Activated naive CD4-positive, alpha-beta T cell (primary cell): Measurements from ENCODE around the gene RFESD.
"Not testable (repeated sequence)": the region's sequence is repeated elsewhere in the genome, so short reads cannot be mapped to it uniquely, and the experiment has no call there.

Source experiments
- DNase-seq, 4 experiments: peaks; one replicate each; lab custom pipeline; 2025; lab: John Stamatoyannopoulos, UW

Gene RFESD

DNA sequence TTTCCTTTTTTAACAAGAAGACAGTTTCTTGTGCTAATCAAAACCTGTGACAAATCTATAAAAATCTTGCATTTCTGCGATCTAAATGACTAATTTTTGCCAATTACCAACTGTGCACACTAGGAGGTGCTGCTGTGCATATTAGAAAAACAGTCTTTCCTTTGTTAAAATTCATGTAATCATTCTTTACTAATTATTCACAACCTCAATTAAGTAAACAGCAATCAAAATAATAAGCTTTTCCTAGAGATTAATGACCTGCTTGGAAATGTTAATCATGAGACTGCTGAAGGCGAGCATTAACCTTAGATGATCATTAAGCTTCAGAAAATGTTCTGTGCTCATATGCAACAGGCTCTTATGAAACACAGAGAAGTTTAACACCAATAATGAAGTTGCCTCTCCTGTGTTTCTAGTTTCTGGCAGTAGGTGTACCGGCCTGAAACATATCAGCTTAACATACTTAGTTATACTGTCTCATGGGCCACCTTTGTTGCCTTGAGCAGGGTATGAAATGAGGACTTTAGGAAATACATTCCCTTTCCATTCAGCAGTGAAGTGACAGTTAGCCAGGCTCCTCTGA, 17.7 kb downstream of the RFESD start:
- peak in 1 of 4 experiments; percentile 1 for DNase-seq

DNA sequence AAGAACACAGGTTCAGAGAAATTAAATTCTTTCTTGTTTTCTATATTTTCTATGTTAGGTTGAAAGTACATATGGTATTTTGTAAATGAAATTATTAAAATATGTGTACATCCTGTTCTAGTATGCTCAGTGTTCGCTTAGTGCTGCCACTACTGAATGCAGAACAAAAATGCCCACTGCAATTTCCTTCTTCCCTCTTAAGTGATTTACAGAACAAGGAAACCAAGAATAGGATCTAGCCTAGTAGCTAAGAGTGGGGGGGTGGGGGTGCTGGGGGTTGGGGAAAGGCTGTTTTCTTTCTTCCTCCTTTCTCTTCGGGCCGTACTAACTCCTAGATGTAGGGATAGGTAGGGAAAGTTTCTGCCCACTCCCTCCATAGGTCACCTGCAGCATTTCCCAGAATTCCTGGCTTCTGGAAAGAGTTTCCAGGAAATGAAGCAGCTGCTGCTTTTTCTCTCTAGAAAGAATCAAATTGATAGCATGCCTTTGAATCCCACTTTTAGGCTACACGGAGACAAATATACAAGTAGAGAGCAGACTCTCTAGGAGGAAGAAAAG, 20.6 kb downstream of the RFESD start:
- DNase-seq, result no peak

DNA sequence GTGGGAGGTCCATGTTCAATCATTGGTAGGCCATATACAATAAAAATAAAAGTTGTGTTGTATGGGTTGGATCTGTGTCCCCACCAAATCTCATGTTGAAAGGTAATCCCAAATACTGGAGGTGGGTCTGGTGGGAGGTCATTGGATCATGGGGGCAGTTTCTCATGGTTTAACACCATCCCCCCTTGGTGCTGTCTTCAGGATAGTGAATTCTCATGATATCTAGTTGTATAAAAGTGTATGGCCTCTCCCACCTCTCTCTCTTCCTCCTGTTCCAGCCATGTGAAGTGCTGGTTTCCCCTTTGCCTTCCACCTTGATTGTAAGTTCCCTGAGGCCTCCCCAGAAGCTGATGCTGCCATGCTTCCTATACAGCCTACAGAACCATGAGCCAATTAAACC, 21.1 kb downstream of the RFESD start:
- no peak for DNase-seq

DNA sequence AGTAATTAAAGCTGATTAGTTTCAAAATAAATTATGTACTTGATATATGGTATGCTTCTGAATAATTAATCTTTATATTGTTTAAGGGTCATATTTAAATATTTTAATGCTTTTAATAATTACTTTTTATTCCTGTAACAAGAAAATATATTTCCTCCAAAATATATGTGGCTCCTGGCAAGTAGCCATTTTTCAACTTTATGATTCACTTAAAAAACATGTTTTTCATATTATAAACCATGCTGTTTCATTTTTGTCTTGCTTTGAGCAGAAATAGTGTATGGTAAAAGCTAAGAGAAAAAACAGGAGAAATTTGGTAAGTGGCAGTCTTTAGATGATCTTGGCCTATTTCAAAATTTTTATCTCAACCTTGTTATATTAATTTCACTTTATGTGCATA, 21.6 kb downstream of the RFESD start:
- no peak for DNase-seq

GRCh38 chr5:95668728-95669127, 22.2 kb downstream of the RFESD start:
- no peak for DNase-seq

- no peak for DNase-seq
Measured at GRCh38 chr5:95669540-95669939, 23.0 kb downstream of the RFESD start.

GRCh38 chr5:95669985-95670384, 23.4 kb downstream of the RFESD start:
- no peak for DNase-seq

- no peak for DNase-seq
Measured at GRCh38 chr5:95670568-95670967, 24.0 kb downstream of the RFESD start.

- no peak for DNase-seq
Measured at GRCh38 chr5:95671826-95672225, 25.2 kb downstream of the RFESD start.

GRCh38 chr5:95672641-95673040, 26.1 kb downstream of the RFESD start:
- no peak for DNase-seq

GRCh38 chr5:95673081-95673480, 26.5 kb downstream of the RFESD start:
- no peak for DNase-seq

- no peak for DNase-seq
Measured at GRCh38 chr5:95682891-95683290, 36.3 kb downstream of the RFESD start, which contains the start of gene SPATA9. Gene SPATA9, minus strand, starts transcription at chr5:95682991. Its CDS starts 137 bp downstream, at chr5:95682854.

GRCh38 chr5:95684361-95684760, 37.8 kb downstream of the RFESD start:
- no peak for DNase-seq

GRCh38 chr5:95686651-95687050, 40.1 kb downstream of the RFESD start:
- no peak for DNase-seq

DNA sequence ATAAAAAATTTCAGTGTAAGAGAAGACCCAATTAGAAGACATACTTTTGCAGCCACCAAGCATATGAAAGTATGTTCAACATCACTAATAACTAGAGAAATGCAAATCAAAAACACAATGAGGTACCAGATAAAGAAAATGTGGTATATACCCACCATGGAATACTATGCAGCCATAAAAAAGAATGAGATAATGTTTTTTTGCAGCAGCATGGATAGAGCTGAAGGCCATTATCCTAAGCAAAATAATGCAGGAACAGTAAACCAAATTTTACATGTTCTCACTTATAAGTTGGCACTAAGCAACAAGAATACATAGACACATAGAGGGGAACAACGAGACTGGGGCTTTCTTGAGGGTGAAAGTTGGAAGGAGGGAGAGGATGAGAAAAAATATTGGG, 43.1 kb downstream of the RFESD start:
- no peak for DNase-seq

DNA sequence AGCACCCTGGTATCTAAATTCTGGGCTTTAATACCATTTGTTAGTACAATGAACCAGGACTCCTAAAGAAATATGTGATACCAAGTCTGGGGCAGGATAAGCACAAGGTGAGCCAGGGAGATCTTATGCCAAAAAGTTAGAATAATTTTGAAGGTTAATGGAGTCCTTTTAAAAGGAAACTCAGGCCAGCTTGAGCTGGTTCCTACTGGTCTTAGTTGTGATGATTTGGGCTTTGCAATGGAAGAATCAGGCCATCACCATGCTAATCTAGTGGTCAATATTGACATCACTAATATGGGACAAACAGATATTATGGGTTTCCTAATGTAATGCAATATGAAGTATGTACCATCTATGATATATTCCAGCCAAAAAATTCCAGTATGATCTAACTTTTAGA, 43.8 kb downstream of the RFESD start:
- DNase-seq, result no peak

DNA sequence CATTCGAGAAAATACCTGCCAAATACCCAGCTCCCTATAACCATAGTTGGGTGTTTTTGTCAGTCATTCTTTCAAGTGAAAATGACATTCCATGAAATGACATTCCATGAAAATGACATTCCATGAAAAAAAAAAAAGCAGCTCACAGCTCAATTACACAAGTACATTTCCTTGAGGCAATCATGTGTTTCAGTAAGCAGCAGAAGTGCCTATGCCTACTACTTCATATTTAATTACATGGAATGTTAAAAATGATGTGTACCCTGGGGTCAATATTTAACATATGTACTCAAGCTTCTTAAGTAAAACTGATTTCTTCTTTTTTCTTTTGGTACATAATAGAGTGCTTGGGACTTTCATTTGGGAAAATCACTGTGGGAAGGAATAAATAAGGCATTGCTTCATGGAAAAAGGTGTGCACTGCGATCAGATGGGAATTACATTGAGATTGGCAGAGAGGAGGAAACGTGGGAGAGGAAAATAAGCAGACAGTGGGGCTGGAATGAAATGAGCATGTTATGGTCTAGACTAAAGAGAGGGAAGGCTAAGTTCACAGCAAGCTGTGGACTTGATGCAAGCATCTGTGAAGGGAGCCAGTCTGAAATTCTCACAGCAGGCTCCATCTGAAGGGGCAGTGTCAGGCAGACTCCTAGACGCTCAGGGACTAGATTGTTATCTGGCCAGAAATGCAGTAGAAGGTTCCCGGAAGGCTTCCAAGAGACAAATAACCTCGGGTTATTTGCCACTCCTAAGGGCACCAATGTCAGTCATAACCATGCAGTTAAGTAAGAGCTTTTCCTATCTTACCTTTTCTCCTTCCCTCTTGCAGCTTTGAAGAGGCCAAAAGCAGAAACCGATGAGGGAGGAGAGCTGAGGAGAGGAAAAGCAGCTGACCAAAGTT, 51.5 kb downstream of the RFESD start:
- no peak for DNase-seq

- DNase-seq, result no peak
Measured at GRCh38 chr5:95699337-95699736, 52.8 kb downstream of the RFESD start.

DNA sequence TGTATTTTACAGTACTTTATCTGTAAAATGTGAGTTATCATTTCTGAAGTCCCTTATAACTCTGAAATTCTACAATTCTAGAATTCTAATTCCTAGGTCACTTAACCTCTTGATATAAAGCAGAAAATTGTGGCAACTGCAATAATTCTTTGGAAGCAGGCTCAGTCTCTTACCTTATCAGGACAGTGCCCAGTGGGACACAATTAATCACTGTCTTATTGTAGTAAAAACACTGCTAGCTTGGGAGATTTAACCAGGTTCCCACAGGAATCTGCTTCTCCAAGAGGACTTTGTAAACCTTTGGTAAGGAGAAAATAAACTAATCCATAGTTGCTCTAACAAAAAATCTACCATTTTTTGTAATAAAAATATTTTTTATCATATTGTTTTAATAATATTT, 54.5 kb downstream of the RFESD start:
- DNase-seq, result no peak

- DNase-seq, result no peak
Measured at GRCh38 chr5:95704150-95704549, 57.6 kb downstream of the RFESD start.

GRCh38 chr5:95706196-95706595, 59.6 kb downstream of the RFESD start:
- DNase-seq, result not testable (repeated sequence)

DNA sequence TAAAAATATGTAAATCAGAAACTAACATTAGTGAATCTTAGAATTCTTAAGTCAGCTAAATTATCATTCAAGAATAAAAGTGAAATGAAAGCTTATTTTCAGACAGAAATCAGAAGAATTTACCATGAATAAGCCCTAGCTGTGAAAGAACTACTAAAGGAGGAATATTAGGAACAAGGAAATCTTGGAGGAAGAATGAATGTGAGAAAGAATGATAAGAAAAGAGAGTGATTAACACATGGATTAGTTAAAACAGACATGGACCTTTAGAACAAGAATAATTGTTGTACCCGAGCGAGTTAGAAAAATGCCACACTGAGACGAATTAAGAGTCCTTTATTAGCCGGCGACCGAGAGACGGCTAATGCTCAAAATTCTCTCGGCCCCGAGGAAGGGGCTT, 60.5 kb downstream of the RFESD start:
- DNase-seq, result no peak
